HL-60/S4 treated with phorbol 12-myristate 13-acetate at 8.2 ng/mL for 4 days and 3 days (cell line): Measurements from ENCODE around the gene RCBTB2.

ENCODE experiments used
- in situ Hi-C: fragments of 300-500 bp; cut with MboI; formaldehyde crosslinking; loops from 2 replicates; pipeline ENCODE4 v1.15.0; 2022; ENCODE audit warnings: low sequenced_read_pairs

The RCBTB2 gene

GRCh38 chr13:48497669-48498068, 35.2 kb downstream of the RCBTB2 start:
- in situ Hi-C loops, result no loop called here

GRCh38 chr13:48496271-48497161, 36.4 kb downstream of the RCBTB2 start:
- in situ Hi-C loops, result no loop called here

DNA sequence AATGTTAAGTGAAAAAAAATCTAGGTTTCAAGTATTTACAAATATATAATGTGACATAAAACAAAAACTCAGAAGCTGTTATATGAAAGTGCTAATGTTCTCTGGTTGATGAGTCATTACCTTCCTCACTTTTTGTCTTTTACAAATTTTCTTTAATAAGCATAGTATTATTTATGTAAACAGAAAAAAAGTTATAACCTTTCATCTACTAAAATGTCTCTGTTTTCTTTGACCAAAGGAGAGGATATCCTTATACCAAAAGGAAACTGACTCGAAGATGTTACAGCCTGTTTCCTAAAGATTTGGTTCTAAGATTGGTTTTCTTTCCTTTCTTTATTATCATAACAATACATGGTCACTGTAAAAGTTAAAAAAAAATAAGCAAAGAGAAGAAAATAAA, 38.0 kb downstream of the RCBTB2 start:
- in situ Hi-C loops, result no loop called here

DNA sequence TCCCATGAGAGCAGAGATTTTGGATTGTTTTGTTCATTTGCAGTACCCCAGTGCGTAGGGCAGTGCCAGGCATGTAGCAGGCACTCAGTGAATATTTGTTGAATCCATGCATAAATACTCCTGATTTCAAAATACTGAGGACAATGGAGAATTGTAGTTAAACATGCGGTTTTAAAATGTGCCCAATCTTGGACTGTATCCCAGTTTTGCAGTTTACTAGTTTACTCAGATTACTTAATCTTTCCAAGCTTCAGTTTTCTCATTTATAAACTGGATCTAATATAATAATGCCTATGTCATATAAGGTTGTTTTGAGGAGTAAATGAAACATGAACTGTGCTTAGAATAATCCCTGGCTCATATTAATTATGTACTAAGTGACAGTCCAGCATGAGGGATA, 39.0 kb downstream of the RCBTB2 start:
- in situ Hi-C loops, result no loop called here

DNA sequence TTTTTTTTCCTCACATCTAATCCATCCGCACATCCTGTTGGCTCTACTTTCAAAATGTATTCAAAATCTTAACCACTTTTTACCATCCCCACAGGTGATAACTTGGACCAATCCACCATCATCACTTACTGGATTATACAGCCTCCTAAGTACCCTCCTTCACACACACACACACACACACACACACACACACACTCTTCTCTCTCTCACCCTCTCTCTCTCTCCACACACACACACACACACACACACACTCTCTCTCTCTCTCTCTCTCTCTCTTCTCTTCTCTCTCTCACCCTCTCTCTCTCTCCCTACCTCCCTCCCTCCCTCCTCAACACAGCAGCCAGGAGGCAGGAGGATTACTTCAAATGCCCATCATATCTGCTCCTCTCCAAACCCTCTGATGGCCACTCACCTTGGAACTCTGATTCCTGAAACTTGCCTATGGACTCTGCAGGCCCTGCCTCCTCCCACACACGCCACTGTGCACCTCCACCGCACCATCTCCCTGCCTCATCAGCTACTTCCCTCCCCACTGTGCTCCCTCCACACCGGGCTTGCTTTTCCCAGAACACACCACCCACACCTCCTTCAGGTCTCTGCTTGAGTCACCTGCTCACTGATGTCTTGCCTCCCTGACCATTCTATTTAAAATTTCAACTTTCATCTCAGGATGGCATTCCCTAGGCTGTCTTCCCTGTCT, 39.7 kb downstream of the RCBTB2 start:
- in situ Hi-C loops, result no loop called here

DNA sequence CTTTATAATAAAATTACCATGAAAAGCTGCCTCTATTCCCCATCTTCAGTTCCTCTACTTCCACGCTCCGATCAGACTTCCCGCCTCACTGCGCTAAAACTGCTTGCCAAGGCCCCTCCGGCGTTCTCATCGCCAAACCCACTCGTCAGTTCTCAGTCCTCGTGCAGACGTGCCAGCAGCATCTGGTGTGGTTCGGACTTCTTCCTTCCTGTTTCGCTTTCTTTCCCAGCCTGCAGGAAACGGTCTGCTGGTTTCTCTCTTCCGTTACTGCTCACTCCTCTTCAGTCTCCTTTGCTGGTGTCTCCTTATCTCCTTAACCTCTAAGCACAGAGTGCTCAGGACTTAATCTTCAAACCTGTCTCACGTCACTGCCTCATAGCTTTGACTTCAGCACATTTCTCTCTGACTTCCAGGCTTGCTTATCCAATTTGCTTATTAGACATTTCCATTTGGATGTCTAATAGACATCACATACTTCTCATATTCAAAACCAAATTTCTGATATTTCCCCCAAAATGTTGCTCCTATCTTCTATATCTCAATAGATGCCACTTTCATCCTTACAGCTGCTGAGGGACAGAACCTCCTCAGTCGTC, 40.3 kb downstream of the RCBTB2 start:
- in situ Hi-C loops, result no loop called here

DNA sequence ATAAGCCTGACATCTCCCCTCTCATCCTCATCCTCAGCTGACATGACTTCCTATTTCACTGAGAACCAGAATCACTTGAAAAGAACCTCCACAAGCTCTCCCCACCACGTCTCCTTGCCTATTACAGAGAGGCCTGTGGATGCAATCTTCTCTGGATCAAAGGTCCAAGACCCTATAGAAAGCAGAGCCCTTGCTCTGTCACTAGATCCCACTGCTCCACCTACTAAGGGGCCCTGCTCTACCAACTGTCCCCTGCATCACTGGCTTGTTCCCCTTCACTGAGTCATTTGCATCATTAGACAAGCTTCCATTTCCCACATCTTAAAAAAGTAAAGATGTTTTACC, 40.8 kb downstream of the RCBTB2 start:
- in situ Hi-C loops, result no loop called here

- in situ Hi-C loops, result no loop called here
These were observed 41.3 kb downstream of the RCBTB2 start for GRCh38 chr13:48491423-48492095.

DNA sequence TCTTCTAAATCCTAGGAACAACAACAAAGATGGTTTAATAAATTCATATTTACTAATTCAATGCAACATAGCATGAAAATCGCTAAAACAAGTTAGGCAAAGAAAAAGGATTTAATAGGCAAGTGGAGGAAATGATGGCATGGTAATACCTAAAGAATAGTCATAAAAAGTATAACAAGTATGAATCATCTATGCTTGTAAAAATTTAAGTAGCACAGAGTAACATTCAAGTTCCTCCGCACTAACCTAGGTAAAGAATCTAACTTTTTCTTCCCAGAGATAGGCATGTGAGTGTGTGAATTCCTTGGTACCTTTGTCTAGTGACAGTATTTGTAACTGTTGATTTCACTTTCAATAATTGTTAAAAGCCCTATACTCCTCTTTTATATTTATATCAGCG, 42.6 kb downstream of the RCBTB2 start:
- in situ Hi-C loops, result no loop called here

GRCh38 chr13:48489666-48490065, 43.2 kb downstream of the RCBTB2 start:
- in situ Hi-C loops, result no loop called here

GRCh38 chr13:48488995-48489394, 43.9 kb downstream of the RCBTB2 start:
- in situ Hi-C loops, result no loop called here

DNA sequence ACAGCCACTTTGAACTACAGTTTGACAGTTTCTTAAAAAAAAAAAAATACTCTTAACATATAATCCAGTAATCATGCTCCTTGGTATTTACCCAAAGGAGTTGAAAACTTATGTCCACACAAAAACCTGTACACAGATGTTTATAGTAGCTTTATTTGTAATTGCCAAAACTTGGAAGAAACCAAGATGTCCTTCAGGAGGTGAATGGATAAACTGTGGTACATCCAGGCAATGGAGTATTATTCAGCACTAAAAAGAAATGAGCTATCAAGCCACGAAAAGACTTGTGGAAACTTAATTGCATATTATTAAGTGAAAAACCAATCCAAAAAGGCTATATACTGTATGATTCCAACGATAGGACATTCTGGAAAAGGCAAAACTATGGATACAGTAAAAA, 44.9 kb downstream of the RCBTB2 start:
- in situ Hi-C loops, result no loop called here

DNA sequence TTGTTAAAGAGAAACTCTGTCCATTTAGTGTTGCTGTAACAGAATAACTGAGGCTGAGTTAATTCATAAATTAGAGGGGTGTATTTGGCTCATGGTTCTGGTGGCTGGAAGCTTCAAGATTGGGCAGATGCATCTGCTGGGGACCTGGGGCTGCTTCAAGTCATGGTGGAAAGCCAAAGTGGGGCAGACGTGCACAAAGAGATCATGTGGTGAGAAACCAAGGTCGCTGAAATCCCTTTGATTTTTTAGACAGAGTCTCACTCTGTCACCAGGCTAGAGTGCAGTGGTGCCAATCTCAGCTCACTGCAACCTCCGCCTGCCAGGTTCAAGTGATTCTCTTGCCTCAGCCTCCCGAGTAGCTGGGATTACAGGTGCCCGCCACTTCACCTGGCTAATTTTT, 46.0 kb downstream of the RCBTB2 start:
- in situ Hi-C loops, result no loop called here

DNA sequence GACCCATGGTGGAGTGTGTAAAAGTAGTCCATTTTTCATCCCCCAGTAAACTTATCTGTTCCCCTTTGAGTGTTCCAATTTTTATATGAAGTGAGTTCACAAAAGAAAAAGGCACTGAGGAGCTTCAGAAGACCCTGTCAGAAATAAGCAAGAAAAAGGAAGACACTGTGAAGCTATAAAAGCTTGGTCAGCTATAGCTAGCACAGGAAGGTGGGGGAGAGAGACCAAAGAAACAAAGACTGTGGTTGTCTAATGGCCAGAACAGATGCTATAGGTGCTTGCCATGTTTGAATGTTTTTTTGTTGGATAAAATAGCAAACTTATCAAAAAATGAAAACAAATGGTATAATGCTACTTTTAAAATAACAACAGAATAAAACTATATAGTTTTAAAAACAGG, 46.5 kb downstream of the RCBTB2 start:
- in situ Hi-C loops, result no loop called here

DNA sequence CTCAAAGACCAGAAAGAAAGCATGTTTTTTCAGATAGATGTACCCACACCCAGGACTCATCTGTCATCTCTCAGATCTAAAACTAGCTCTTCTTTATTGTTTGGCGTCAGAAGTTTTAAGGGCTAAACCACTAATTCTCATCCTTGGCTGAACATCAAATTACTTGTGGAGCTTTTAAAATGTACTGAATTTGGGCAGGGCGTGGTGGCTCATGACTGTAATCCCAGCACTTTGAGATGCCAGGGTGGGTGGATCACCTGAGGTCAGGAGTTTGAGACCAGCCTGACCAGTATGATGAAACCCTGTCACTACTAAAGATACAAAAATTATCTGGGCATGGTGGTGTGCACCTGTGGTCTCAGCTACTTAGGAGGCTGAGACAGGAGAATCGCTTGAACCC, 47.4 kb downstream of the RCBTB2 start:
- in situ Hi-C loops, result no loop called here

DNA sequence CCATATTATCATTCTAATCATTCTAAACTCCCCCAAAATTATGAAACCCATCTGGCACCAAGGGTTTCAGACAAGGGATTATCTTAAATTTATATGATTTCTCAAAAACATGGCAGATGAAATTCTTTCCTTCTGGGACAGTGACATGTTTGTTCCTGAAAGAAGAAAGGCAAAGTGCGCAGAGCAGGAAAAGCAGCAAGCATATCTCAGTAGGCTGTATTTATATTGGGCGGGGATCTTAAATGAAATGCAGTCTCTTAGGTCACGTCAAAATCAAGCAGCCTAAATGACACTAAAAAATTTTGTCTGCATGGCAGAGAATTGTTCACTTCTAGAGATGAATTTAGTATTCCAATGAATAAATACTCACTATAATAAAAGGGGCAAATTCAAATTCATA, 49.3 kb downstream of the RCBTB2 start:
- in situ Hi-C loops, result no loop called here

GRCh38 chr13:48478391-48478790, 54.5 kb downstream of the RCBTB2 start:
- in situ Hi-C loops, result no loop called here

- in situ Hi-C loops, result no loop called here
These were observed 55.6 kb downstream of the RCBTB2 start for GRCh38 chr13:48477191-48477855.

DNA sequence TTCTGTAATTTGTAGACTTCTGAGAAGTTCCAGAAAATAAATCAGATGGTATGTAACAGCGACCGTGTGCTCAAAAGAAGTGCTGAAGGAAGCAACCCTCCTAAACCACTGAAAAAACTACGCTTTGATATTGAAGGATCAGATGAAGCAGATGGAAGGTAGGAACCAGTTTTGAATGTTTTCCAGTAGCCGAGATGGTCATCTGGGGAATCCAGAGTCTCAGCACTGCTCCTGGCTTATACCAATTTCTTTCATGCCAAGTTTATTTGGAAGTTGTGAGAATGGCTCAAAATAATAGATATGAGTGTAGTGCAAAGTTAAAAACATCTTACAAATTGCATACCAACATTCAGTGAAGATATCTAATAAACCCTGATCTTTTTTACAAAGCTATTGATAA, 56.2 kb downstream of the RCBTB2 start:
- in situ Hi-C loops, result no loop called here

DNA sequence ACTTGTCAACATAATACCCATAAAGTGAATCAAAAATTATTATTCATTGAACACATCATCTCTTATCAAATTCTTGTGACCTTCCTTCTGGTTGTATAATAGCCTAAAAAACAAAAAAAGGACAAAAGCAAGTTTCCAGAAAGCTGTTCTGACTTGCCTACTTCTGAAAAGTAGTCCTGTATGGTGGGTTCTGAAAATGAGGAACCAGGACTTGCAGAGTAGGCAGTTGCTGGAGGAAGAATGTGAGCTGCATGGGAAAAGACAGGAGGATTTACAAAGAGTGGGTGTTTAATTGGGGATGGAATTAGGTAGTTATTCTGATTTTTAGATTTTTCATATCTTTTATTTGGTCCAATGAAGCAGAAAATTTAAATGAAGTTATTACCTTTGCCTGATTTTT, 56.7 kb downstream of the RCBTB2 start:
- in situ Hi-C loops, result no loop called here

GRCh38 chr13:48475230-48475629, 57.6 kb downstream of the RCBTB2 start:
- in situ Hi-C loops, result no loop called here
